Measurements from ENCODE around the gene CCDC59.

CCDC59 gene

GRCh38 chr12:82319276-82319675 lies 38.9 kb downstream of the CCDC59 start:
- DNase-seq (ENCODE audit: low read depth in 2 of 2, low spot score in 1 of 2): no peak

GRCh38 chr12:82314406-82314892 lies 43.7 kb downstream of the CCDC59 start:
- no peak for DNase-seq (ENCODE audit: low read depth in 2 of 2, low spot score in 1 of 2)

All from stimulated activated CD8-positive, alpha-beta memory T cell treated with anti-CD3 and anti-CD28 coated beads, Interleukin-4, amount 100 ng/mL, for 4 hours (primary cell).